MCF 10A (cell line): Measurements from ENCODE around the gene RIPK4. TPM values are rescaled to one million over a fixed set of nuclear protein-coding genes. Genes with fewer than 3 reads are reported as not detected.

ENCODE experiments used
- BruUV-seq: library from RNA; stranded (reverse); fragments of 400-500 nt; replicated peaks from 2 replicates; lab custom pipeline; 2021; lab: Mats Ljungman, UMichigan
- CTCF ChIA-PET: fragments of 300-600 bp; sonication (Branson Sonifier 250); formaldehyde crosslinking; extraction: SDS; loops from one replicate; lab custom pipeline; 2021; ENCODE audit warnings: antibody characterized with exemption, inconsistent platforms; lab: Yijun Ruan, JAX
- POLR2A ChIA-PET: fragments of 300-600, 350-650 bp; sonication (Branson Sonifier 250); formaldehyde crosslinking; extraction: SDS; loops from one replicate; lab custom pipeline; 2020; ENCODE audit warnings: antibody characterized with exemption, inconsistent platforms; lab: Yijun Ruan, JAX
- DNase-seq: peaks from one replicate; pipeline ENCODE4 v3.0.0-alpha.2; 2018; ENCODE audit not compliant: unreplicated experiment
- H3K27ac Mint-ChIP-seq: one replicate; pipeline ENCODE4 v1.8.0; 2022; ENCODE audit warnings: mild to moderate bottlenecking, low read depth, mixed read lengths; ENCODE audit not compliant: unreplicated experiment
- H3K27me3 Mint-ChIP-seq: one replicate; pipeline ENCODE4 v1.8.0; 2022; ENCODE audit warnings: mixed read lengths; ENCODE audit not compliant: insufficient read depth, unreplicated experiment
- H3K36me3 Mint-ChIP-seq: one replicate; pipeline ENCODE4 v1.8.0; 2022; ENCODE audit warnings: mild to moderate bottlenecking, moderate library complexity, mixed read lengths; ENCODE audit not compliant: insufficient read depth, unreplicated experiment
- H3K4me1 Mint-ChIP-seq: one replicate; pipeline ENCODE4 v1.8.0; 2022; ENCODE audit warnings: mixed read lengths; ENCODE audit not compliant: insufficient read depth, unreplicated experiment
- H3K4me3 Mint-ChIP-seq: one replicate; pipeline ENCODE4 v1.8.0; 2022; ENCODE audit warnings: mild to moderate bottlenecking, moderate library complexity, mixed read lengths; ENCODE audit not compliant: unreplicated experiment
- H3K9me3 Mint-ChIP-seq: one replicate; pipeline ENCODE4 v1.8.0; 2022; ENCODE audit warnings: mixed read lengths; ENCODE audit not compliant: unreplicated experiment
- intact Hi-C: fragments of 100-400 bp; cut with micrococcal nuclease; formaldehyde crosslinking; loops from 2 replicates; pipeline ENCODE4 v1.14.1; 2022
- total RNA-seq: library from RNA; stranded (reverse); gene quantifications from 2 replicates; pipeline ENCODE4 v1.2.3, GENCODE V29; 2022
- TF ChIP-seq, protein P1 (sequence below): fragments of 200-600 bp; IDR thresholded peaks from one replicate; pipeline ENCODE4 v1.8.0; 2022; ENCODE audit warnings: antibody characterized with exemption, mild to moderate bottlenecking; ENCODE audit not compliant: unreplicated experiment

RIPK4 gene
- total RNA-seq, 1 experiment from 2014 or later: 22.3 TPM

DNA sequence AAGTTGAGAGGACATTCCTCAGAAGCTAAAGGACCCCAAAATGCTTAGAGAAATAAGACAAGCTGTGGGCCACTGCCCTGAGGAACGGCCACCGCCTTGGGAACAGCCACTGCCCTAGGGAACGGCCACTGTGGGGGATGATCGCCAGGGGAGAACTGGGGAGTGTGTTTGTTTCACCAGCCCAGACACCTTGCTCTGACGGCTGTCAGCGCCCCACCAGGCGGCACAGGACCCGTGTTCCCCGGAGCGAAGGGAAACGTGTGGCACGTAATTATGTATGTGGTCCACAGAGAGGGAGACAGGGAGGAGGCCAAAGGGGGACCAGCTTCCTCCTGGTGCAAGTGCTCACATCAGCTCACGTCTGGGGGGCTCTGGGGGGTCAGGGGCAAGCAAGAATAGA, 45.8 kb upstream of the RIPK4 start:
- TF ChIP-seq, protein P1, sequence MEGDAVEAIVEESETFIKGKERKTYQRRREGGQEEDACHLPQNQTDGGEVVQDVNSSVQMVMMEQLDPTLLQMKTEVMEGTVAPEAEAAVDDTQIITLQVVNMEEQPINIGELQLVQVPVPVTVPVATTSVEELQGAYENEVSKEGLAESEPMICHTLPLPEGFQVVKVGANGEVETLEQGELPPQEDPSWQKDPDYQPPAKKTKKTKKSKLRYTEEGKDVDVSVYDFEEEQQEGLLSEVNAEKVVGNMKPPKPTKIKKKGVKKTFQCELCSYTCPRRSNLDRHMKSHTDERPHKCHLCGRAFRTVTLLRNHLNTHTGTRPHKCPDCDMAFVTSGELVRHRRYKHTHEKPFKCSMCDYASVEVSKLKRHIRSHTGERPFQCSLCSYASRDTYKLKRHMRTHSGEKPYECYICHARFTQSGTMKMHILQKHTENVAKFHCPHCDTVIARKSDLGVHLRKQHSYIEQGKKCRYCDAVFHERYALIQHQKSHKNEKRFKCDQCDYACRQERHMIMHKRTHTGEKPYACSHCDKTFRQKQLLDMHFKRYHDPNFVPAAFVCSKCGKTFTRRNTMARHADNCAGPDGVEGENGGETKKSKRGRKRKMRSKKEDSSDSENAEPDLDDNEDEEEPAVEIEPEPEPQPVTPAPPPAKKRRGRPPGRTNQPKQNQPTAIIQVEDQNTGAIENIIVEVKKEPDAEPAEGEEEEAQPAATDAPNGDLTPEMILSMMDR: no peak
- H3K9me3 Mint-ChIP-seq: no peaks in the 10 kb centered on the region
- H3K4me1 Mint-ChIP-seq: peaks cover 9% of the 10 kb centered on the region
- no peaks in the 10 kb centered on the region for H3K27me3 Mint-ChIP-seq
- H3K4me3 Mint-ChIP-seq: no peak overlapping the region
- peaks cover 13% of the 10 kb centered on the region for H3K36me3 Mint-ChIP-seq
- H3K27ac Mint-ChIP-seq: no peak overlapping the region
- POLR2A ChIA-PET: no interaction called here
- intact Hi-C loops: no loop called here
- CTCF ChIA-PET: no interaction called here
- BruUV-seq: no TSS peak
- DNase-seq: no peak

DNA sequence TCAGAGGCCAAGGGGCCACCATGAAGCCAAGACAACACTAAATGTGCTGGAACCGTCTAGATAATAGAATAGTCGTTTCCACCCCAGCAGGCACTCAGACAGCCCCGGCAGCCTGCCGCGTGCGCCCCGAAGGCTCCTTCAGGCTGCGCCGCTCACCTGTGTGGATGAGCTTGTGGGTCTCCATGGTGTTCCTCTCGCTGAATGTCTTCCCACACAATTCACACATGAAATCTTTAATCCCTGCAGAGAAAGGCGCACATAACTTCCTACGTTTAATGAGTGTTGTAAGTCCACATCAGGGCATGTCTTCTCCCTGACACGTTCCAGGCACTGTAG, 43.7 kb upstream of the RIPK4 start:
- Mint-ChIP-seq H3K4me1 (no peaks in the 10 kb centered on the region), H3K36me3 (peaks cover 12% of the 10 kb centered on the region), H3K27me3 (no peaks in the 10 kb centered on the region), H3K4me3 (no peak overlapping the region), H3K9me3 (peaks cover 8% of the 10 kb centered on the region), H3K27ac (no peak overlapping the region)
- BruUV-seq: no TSS peak
- ChIA-PET CTCF (interaction anchor here (1.6 kb wide), 1 partner anchor 198 kb away, joined by 5 read pairs; no protein-coding TSS in a partner anchor), POLR2A (interaction anchor here (0.9 kb wide), 1 partner anchor 17 kb away, joined by 3 read pairs; no protein-coding TSS in a partner anchor)
- intact Hi-C loops: no loop called here
- no peak for DNase-seq
- TF ChIP-seq, protein P1: no peak

DNA sequence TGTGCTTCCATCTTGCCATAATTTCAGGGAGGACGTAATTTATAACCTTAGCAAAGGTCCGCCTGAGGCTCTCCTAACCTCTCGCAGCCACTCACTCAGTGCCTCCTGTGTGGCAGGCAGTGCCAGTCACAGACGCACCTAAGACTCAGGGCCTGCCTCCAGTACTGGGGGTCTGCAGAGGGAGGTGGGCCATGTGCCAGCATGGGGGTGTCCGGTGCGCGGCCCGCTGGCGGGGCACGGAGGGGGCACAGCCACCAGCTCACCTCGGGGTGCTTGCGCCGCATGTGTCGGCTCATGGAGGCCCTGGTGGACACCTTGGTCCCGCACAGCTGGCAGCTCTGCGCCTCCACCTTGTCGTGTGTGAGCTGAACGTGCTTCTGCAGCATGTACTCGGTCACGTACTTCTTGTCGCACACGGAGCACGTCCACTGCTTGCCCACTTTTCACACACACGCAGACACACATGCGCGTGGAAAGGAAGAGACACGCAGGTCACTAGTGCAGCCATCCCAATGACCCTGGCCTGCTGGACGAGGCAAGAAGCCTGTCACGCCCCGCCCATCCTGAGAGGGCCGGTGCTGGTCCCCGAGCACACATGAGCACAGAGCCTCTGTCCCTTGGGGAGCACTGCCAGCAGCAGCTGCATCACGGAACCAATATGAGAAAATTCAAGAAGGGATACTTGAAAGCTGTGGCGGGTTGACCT, 43.2 kb upstream of the RIPK4 start:
- Mint-ChIP-seq H3K9me3 (peaks cover 8% of the 10 kb centered on the region), H3K36me3 (peaks cover 7% of the 10 kb centered on the region), H3K27me3 (no peaks in the 10 kb centered on the region), H3K4me1 (no peaks in the 10 kb centered on the region), H3K27ac (no peak overlapping the region), H3K4me3 (no peak overlapping the region)
- intact Hi-C loops: no loop called here
- DNase-seq: no peak
- TF ChIP-seq, protein P1: no peak
- POLR2A ChIA-PET: no interaction called here
- no TSS peak for BruUV-seq
- CTCF ChIA-PET: no interaction called here

DNA sequence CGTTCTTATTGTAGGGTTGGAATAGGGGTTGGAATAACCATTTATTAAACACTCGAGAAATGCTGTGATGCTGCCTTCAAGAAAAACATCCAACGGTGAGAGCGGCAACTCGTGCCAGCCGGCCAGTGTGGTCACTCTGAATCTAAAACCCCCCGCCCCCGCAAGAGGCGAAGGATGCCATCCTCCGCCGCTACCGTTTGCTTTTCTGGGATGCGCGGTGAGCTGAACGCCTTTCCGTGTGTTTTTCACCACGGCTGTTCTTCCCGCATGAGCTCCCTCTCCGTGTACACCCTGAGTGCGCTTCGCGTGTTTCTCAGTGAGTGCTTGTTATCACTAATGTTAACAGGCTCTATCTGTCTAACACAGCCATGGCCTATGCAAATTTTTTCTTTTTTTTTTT, 42.0 kb upstream of the RIPK4 start:
- no peak for DNase-seq
- CTCF ChIA-PET: interaction anchor here (0.7 to 1.7 kb wide), 4 partner anchors 14 to 199 kb away, joined by 3 to 4 read pairs (median 3); no protein-coding TSS in a partner anchor
- H3K27ac Mint-ChIP-seq: no peak overlapping the region
- no peak overlapping the region for H3K4me3 Mint-ChIP-seq
- POLR2A ChIA-PET: no interaction called here
- TF ChIP-seq, protein P1: no peak
- no TSS peak for BruUV-seq
- H3K4me1 Mint-ChIP-seq: no peaks in the 10 kb centered on the region
- H3K36me3 Mint-ChIP-seq: peaks cover 7% of the 10 kb centered on the region
- intact Hi-C loops: no loop called here
- H3K27me3 Mint-ChIP-seq: no peaks in the 10 kb centered on the region
- peaks cover 8% of the 10 kb centered on the region for H3K9me3 Mint-ChIP-seq
